Stimulated activated CD8-positive, alpha-beta memory T cell treated with anti-CD3 and anti-CD28 coated beads, Interleukin-15, amount 100 ng/mL, for 4 hours (primary cell): ENCODE measurements around the gene CYBC1.

Experiments
- DNase-seq, 2 donors: peaks; one replicate each; pipeline ENCODE4 v3.0.0-alpha.2; 2020; ENCODE audit warnings: low read depth in 2 of 2

The CYBC1 gene

GRCh38 chr17:82450357-82451106, at the start of gene CYBC1:
Gene CYBC1 (minus strand): TSS chr17:82450752. CDS start chr17:82449254, 1,498 bp downstream.
- peak; percentile 83 to 88 for DNase-seq

DNA sequence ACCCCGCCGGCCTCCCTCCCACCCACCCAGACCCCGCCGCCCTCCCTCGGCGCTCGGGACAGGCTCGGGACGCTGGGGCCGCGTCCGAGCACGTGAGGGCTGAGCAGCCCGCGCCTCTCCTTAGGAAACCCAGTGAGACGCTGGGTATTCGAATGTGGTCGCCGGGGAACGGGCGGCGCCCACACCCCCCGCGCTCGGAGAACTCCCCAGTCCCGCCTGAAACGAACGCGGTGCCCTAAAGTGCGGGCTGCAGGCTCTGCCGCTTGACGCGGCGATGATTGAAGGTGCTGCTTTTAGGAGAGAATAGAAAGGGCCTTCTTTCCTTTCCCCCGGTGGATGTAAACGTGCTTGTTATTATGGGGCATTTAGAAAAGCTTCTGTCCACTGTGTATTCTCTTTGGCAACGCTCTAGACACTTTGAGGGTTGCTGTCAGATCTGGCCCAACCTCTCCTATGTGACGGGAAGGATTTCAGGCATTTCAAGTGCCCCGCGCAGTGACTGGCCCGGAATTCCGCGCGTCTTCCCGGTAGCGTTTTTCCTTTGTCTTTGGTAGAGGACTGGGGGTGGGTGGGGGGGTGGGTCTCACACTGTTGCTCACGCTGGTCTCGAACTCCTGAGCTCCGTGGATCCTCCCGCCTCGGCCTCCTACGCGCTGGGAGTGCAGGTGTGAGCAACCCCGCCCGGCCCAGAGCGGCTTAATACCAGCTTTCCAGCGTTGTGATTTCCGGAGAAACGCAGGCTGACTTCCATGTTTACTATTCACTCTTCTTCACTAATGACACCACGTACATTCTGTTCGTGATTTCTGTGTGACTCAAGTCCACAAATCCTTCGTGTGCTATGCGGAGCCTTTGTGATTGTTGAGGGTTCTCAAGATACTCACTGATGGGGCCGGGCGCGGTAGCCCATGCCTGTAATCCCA, 47.2 kb upstream of the CYBC1 start:
- no peak for DNase-seq

DNA sequence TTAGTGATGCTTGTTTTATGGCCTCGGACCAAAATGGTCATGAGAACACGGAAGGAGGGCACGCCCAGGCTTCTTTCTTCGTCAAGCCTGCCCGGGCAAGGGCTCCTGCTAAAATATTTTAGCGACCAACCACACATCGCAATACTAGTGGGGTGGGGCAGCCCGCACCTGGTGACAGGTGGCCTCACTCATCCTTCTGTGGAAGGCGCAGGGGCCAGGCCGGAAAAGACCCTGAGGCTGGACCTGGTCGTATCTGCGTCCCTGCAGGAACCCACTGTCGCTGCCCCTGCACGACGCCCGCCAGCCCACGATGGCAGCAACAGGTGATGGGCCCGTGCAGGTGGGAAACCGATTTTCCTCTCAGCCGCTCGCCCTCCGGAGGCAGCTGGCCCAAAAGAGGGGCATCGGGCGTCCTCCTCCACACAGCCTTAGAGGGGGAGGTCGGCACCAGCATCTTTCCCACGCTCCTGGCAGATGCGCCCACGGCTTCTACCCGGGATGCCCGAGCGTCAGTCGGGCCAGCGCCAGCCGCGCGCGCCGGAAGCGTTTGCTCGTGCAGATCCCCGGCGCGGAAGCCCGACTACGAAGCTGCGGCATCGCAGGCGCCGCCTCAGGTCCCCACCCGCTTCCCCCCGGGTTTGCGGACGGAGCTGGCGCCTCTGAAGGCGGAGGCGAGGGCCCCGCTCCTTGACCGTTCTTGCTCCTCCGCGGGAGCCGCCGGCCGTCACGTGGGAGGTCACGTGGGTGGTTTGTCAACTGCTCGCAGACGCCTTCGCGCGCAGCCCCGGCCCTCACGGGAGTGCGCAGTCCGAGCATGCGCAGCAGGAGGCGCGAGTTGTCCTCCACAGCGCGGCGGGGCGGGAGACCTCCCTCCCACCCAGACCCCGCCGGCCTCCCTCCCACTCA, 46.2 kb upstream of the CYBC1 start:
- DNase-seq = peak; percentile 83 to 84

- DNase-seq = no peak
Measured at GRCh38 chr17:82495844-82496528, 45.4 kb upstream of the CYBC1 start.

DNA sequence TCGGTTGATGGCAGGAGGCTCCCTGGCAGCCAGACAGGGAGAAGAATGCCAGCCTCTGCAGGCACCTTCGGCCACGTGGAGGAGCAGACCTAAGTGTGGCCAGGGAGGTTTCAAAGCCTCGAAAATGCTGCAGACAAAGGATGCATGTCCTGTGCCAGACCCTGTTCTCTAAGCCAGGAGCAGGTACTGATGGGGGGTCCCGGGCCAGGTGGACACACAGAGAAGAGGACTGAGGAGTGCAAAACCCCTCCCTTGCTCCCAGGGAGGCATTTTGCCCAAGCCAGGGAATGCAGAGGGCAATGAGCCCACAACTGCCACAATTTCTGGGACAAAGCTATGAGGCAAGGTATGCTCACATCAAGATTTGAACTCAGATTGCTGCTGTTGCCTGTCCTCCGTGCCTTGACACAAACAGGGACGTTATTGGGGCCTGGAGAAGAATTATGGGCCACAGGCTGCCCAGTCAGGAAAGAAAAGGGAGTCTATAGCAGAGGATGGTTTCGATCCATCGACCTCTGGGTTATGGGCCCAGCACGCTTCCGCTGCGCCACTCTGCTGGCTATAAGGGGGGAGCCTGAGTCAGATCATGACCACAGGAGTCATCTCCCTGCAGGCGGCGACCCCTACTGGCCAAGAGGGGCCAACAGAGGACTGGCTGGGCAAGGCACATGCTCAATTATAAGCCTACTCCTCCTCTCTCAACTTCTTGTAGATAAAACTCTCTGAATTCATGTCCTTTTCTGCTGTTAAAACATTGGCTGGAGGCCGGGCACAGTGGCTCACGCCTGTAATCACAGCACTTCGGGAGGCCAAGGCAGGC, 43.9 kb upstream of the CYBC1 start:
- peak; percentile 72 to 81 for DNase-seq

DNA sequence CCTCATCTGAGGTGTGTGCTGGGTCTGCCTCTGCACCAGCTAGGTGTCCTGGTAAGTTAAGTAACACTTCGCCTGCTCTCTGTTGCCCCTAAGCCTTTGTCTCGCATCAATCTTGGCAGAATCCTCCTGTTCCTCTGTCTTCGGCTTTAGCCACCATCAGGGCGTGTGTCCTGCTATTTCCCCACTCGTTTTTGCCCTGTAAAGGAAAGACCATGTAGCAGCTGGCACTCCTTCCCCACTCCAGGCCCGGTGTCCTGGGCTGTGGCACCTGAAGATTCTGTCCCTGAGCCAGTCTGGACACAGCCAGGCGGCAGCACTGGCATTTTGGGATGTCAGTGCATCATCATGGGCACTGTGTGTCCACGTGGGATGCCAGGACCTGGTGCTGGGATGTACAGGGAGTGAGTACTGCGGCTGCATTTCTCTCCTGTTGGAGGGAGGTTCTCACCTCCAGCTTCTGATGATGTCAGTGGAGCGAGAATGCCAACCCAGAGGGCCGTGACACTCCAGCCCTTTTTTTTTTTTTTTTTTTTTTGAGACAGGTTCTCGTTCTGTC, 42.8 kb upstream of the CYBC1 start:
- no peak for DNase-seq

DNA sequence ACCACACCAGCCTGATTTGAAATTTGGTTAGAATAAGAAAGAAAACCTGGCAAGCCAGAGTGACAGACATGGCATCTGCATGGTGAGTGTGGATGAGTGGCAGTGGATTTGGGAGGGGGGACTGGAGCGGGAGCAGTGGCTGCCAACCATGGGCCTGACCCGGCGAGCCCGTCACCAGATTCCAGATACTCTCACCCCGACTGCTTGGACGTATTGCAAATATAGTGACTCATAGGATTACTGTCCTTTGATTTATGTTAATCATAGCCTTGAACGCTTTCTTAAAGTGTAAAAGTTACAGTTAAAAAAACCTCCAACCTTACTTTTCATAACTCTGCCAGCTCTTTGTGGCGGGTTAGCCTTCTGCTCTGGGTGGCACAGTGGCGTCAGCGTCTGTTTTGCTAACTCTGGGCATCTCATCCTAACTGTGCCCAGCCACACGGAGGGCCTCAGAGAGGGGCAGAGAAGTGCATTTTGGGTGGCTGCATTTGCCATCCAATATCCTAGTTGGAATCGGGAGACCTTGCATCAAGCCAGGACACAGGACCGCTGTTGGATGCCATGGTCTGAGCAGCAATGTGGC, 42.2 kb upstream of the CYBC1 start:
- no peak for DNase-seq

- no peak for DNase-seq
Measured at GRCh38 chr17:82491533-82491932, 41.0 kb upstream of the CYBC1 start.

DNA sequence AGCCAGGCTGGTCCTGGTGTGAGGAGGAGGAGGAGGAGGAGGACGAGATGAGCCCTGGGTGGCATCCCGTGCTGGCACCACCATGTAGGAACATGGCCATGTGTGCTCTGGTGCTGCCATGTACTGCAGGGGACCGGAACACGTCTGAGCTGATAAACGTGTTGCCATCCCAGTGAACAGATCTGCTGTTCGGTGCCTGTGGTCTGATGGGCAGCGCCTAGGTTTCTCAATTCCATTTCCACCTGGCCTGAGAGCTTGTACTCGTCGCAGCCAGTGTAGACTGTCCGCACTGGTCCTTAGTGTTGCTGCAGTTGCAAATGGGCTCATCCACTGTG, 40.6 kb upstream of the CYBC1 start:
- DNase-seq = no peak

DNA sequence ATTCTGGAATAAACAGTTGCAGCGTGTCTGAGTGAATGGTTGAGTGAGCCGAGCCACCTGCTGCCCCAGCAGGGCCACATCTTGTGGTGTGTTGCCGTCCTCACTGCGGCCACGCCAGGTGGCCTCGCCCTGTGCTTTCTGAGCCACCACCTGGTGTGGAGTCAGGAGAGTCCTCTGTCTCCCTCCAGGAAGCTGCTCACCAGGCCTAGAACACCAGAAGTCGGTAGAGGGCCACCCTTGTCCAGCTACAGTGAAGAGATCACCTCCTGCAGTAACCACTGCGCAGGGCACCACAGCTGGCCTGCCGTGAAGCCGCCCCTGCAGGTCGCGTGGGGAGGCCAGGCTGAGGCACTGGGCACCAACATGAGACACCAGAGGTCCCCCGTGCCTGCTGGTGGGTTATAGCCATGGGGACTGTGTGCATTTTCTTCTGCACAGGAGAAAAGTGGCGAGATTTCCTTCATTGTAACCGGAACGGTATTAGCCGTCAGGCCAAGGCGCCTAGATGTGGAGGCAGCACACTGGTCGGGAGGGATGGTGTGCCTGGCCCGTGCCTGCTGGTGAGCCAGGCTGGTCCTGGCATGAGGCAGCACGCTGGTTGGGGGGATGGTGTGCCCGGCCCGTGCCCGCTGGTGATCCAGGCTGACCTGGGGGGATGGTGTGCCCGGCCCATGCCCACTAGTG, 40.1 kb upstream of the CYBC1 start:
- DNase-seq = no peak

- no peak for DNase-seq
Measured at GRCh38 chr17:82489851-82490511, 39.4 kb upstream of the CYBC1 start.

DNA sequence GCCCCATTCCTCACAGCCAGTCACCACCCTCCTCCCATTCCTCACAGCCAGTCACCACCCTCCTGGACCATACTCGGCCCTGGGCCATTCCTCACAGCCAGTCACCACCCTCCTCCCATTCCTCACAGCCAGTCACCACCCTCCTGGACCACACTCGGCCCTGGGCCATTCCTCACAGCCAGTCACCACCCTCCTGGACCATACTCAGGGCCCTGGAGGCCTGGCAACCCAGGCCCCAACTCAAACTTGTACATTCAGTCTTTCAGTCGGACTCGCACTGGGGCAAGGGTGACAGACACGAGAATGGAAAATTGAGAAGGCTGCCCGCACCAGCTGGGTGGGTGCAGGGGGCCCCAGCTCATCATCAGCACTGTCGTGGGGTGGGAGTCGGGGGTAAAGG, 38.6 kb upstream of the CYBC1 start:
- no peak for DNase-seq

GRCh38 chr17:82487910-82488309, 37.4 kb upstream of the CYBC1 start:
- DNase-seq = no peak

- DNase-seq = no peak
Measured at GRCh38 chr17:82486231-82487094, 35.9 kb upstream of the CYBC1 start.

GRCh38 chr17:82483836-82484235, 33.3 kb upstream of the CYBC1 start:
- no peak for DNase-seq

DNA sequence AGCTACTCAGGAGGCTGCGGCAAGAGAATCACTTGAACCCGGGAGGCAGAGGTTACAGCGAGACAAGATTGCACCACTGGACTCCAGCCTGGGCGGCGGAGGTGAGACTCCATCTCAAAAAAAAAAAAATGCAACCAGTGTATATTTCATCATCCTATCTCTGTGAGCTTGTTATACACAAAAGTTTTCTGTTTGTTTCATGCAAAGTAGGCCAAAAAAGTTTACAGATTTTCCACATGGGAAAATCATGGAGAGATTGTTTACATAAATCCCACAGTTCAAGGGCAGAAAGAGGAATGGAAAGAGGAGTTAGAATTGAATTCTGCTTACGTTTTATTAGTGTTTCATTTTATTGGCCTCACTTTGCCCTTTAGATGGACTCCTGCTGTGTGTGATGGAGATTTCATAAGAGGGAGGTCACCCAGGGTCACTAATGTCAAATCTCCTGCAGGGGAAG, 32.7 kb upstream of the CYBC1 start:
- no peak for DNase-seq

DNA sequence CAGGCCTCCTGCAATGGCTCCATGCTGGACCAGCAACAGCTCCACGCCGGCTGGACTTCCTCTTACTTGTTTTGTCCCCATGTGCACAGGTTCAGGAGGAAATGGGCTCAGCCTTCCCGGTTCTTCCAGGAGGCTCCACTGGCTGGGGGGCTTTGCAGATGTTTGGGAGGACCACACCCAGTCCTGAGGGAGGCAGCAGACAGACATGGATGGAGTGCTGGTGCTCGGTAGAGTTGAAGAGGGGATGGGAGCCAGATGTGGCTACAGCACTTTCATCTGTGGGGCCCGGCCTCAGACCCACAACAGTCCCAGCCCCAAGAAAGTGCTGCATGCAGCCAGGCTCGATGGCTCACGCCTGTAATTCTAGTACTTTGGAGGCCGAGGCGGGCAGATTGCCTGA, 29.8 kb upstream of the CYBC1 start:
- no peak for DNase-seq

- no peak for DNase-seq
Measured at GRCh38 chr17:82479602-82480001, 29.1 kb upstream of the CYBC1 start.
